A549 (cell line): ENCODE results near the gene PPRC1. TPM values are rescaled to one million over a fixed set of nuclear protein-coding genes. Genes with fewer than 3 reads are reported as not detected.

Experiments used
- ATAC-seq, 2 experiments: fragments of 200-7000 bp in 1 of 2; fragments of >200 bp in 1 of 2; cut with Nextera tagmentation in 1 of 2; cut with Tn5 transposase in 1 of 2; 3 replicates each; pipeline versions ENCODE4 v1.8.0 to v1.9.1; 2018 to 2020; ENCODE audit warnings: mild to moderate bottlenecking in 1 of 2, moderate library complexity in 1 of 2
- CTCF ChIA-PET: fragments of 300-600 bp; sonication (Branson Sonifier 250); formaldehyde crosslinking; extraction: SDS; loops from one replicate; lab custom pipeline; 2021; ENCODE audit warnings: antibody characterized with exemption, inconsistent platforms; lab: Yijun Ruan, JAX
- POLR2A ChIA-PET: fragments of 350-600 bp; formaldehyde crosslinking; extraction: SDS; loops from one replicate; lab custom pipeline; 2021; ENCODE audit warnings: antibody characterized with exemption, inconsistent platforms; lab: Yijun Ruan, JAX
- DNase-seq, 2 experiments: peaks; one replicate each; pipeline versions ENCODE4 v3.0.0 to v3.0.0-alpha.2; 2011 to 2016; ENCODE audit warnings: low read depth in 1 of 2, low spot score in 1 of 2
- FAIRE-seq: peaks from 2 replicates; lab custom pipeline; 2011; peaks lifted over from hg19 to GRCh38; lab: Jason Lieb, UNC
- H3K27ac ChIP-seq, 2 experiments: fragments of >200 bp; sonication (Bioruptor Twin); formaldehyde crosslinking; 3 replicates each; pipeline ENCODE4 v1.5.1; 2016 to 2017
- H3K4me1 ChIP-seq: fragments of >200 bp; sonication (Bioruptor Twin); formaldehyde crosslinking; 3 replicates; pipeline ENCODE4 v1.6.1; 2016
- H3K4me2 ChIP-seq: fragments of >200 bp; sonication (Bioruptor Twin); formaldehyde crosslinking; 3 replicates; pipeline ENCODE4 v1.6.1; 2016
- H3K4me3 ChIP-seq: fragments of >200 bp; sonication (Bioruptor Twin); formaldehyde crosslinking; 3 replicates; pipeline ENCODE4 v1.5.1; 2016
- H3K9me3 ChIP-seq: fragments of >200 bp; sonication (Bioruptor Twin); formaldehyde crosslinking; 3 replicates; pipeline ENCODE4 v1.6.1; 2016
- BHLHE40 ChIP-seq: IDR thresholded peaks from 2 replicates; pipeline ENCODE4 v1.6.1; 2012; ENCODE audit warnings: low read depth, low read length, inconsistent platforms
- CBX8 ChIP-seq: fragments of 200-600 bp; sonication (generic); IDR thresholded peaks from 2 replicates; pipeline ENCODE4 v1.6.1; 2016
- CEBPB ChIP-seq, 2 experiments: fragments of >200 bp in 1 of 2; sonication (Bioruptor Twin) in 1 of 2; formaldehyde crosslinking in 1 of 2; IDR thresholded peaks; 2 replicates each; pipeline ENCODE4 v1.6.1; 2012 to 2016
- CHD4 ChIP-seq: fragments of 200-600 bp; sonication (generic); IDR thresholded peaks from 2 replicates; pipeline ENCODE4 v1.6.1; 2016; ENCODE audit warnings: antibody characterized with exemption, mild to moderate bottlenecking, borderline replicate concordance
- EHF ChIP-seq: fragments of 250-450 bp; sonication (Bioruptor Pico); IDR thresholded peaks from 2 replicates; pipeline ENCODE4 v1.5.0; 2020; ENCODE audit warnings: mild to moderate bottlenecking
- EHMT2 ChIP-seq: fragments of 200-600 bp; sonication (generic); IDR thresholded peaks from 2 replicates; pipeline ENCODE4 v1.6.1; 2016; ENCODE audit warnings: antibody characterized with exemption, low read depth, mild to moderate bottlenecking, moderate library complexity
- EP300 ChIP-seq, 2 experiments: fragments of >200 bp; sonication (Bioruptor Twin); formaldehyde crosslinking; IDR thresholded peaks; 2 replicates in 1 of 2; 3 replicates in 1 of 2; pipeline ENCODE4 v1.6.1; 2016 to 2017
- ESRRA ChIP-seq: fragments of 150-350 bp; IDR thresholded peaks from 2 replicates; pipeline ENCODE4 v1.6.1; 2014; ENCODE audit warnings: mild to moderate bottlenecking, low read length, borderline replicate concordance
- FOSB ChIP-seq: fragments of 250-450 bp; sonication (Bioruptor Pico); IDR thresholded peaks from 2 replicates; pipeline ENCODE4 v1.5.0; 2020; ENCODE audit warnings: mild to moderate bottlenecking, moderate library complexity
- FOXS1 ChIP-seq: fragments of 250-450 bp; sonication (Bioruptor Pico); IDR thresholded peaks from 2 replicates; pipeline ENCODE4 v1.5.0; 2020; ENCODE audit warnings: mild to moderate bottlenecking, moderate library complexity
- GATA3 ChIP-seq: IDR thresholded peaks from 2 replicates; pipeline ENCODE4 v1.6.1; 2012; ENCODE audit warnings: borderline replicate concordance
- HDAC2 ChIP-seq: fragments of 200-600 bp; sonication (generic); IDR thresholded peaks from 2 replicates; pipeline ENCODE4 v1.6.1; 2016
- JUN ChIP-seq, 2 experiments: fragments of >200 bp; sonication (Bioruptor Twin); formaldehyde crosslinking; IDR thresholded peaks; 2 replicates in 1 of 2; 3 replicates in 1 of 2; pipeline ENCODE4 v1.6.1; 2016 to 2017
- JUNB ChIP-seq: fragments of >200 bp; sonication (Bioruptor Twin); formaldehyde crosslinking; IDR thresholded peaks from 2 replicates; pipeline ENCODE4 v1.6.1; 2016
- KDM1A ChIP-seq: fragments of 200-600 bp; sonication (generic); IDR thresholded peaks from 2 replicates; pipeline ENCODE4 v1.6.1; 2016; ENCODE audit warnings: low read depth, mild to moderate bottlenecking
- MAFK ChIP-seq: fragments of 450-650 bp; IDR thresholded peaks from 2 replicates; pipeline ENCODE4 v1.6.1; 2014; ENCODE audit not compliant: partially characterized antibody
- MAZ ChIP-seq: fragments of 150-350 bp; IDR thresholded peaks from 2 replicates; pipeline ENCODE4 v1.6.1; 2014; ENCODE audit warnings: antibody characterized with exemption, low read depth, low read length, borderline replicate concordance
- MYC ChIP-seq: IDR thresholded peaks from 2 replicates; pipeline ENCODE4 v1.6.1; 2012; ENCODE audit warnings: mild to moderate bottlenecking, inconsistent platforms, low read length, improper control_type of control experiment, borderline replicate concordance
- NFE2L2 ChIP-seq: fragments of 150-350 bp; conservative IDR thresholded peaks from 2 replicates; pipeline ENCODE4 v1.6.1; 2014; ENCODE audit warnings: low read length
- NPAS2 ChIP-seq: fragments of 250-450 bp; sonication (Bioruptor Pico); IDR thresholded peaks from 2 replicates; pipeline ENCODE4 v1.8.0; 2022; ENCODE audit warnings: mild to moderate bottlenecking, moderate library complexity, borderline replicate concordance
- NR3C1 ChIP-seq: fragments of >200 bp; sonication (Bioruptor Twin); formaldehyde crosslinking; IDR thresholded peaks from 3 replicates; pipeline ENCODE4 v1.6.1; 2017
- POLR2A ChIP-seq: IDR thresholded peaks from 2 replicates; pipeline ENCODE4 v1.6.1; 2012; ENCODE audit warnings: mild to moderate bottlenecking, low read length
- RARB ChIP-seq: fragments of 250-450 bp; sonication (Bioruptor Pico); IDR thresholded peaks from 2 replicates; pipeline ENCODE4 v1.8.0; 2021; ENCODE audit warnings: mild to moderate bottlenecking, moderate library complexity
- RCOR1 ChIP-seq: fragments of 150-350 bp; IDR thresholded peaks from 2 replicates; pipeline ENCODE4 v1.6.1; 2014; ENCODE audit warnings: antibody characterized with exemption, low read length, low read depth
- RFX5 ChIP-seq: fragments of 450-650 bp; IDR thresholded peaks from 2 replicates; pipeline ENCODE4 v1.7.1; 2014; ENCODE audit warnings: antibody characterized with exemption, mild to moderate bottlenecking, moderate library complexity
- RNF2 ChIP-seq: fragments of 200-600 bp; sonication (generic); IDR thresholded peaks from 2 replicates; pipeline ENCODE4 v1.6.1; 2016; ENCODE audit warnings: low read depth, mild to moderate bottlenecking, antibody characterized with exemption, moderate library complexity, borderline replicate concordance
- SMC3 ChIP-seq: fragments of >200 bp; sonication (Bioruptor Twin); formaldehyde crosslinking; IDR thresholded peaks from 3 replicates; pipeline ENCODE4 v1.6.1; 2018; ENCODE audit warnings: inconsistent platforms
- SREBF2 ChIP-seq: fragments of 450-650 bp; IDR thresholded peaks from 2 replicates; pipeline ENCODE4 v1.6.1; 2014; ENCODE audit warnings: mild to moderate bottlenecking, moderate library complexity
- TP53 ChIP-seq: fragments of 250-450 bp; sonication (Bioruptor Pico); IDR thresholded peaks from 2 replicates; pipeline ENCODE4 v1.5.0; 2021; ENCODE audit warnings: mild to moderate bottlenecking, moderate library complexity
- ZNF302 ChIP-seq: fragments of 250-450 bp; sonication (Bioruptor Pico); IDR thresholded peaks from 2 replicates; pipeline ENCODE4 v1.9.0; 2021; ENCODE audit warnings: inconsistent platforms, mild to moderate bottlenecking, moderate library complexity
- ZSCAN20 ChIP-seq: fragments of 250-450 bp; sonication (Bioruptor Pico); IDR thresholded peaks from 2 replicates; pipeline ENCODE4 v1.8.0; 2022; ENCODE audit warnings: mild to moderate bottlenecking, moderate library complexity
- WGBS: methylation state at CpG from one replicate; pipeline ENCODE4 v1.1.6; 2017; ENCODE audit errors: missing lambda C conversion rate; 5-methylcytosine and 5-hydroxymethylcytosine counted together
- polyA plus RNA-seq, 4 experiments: library from polyadenylated mRNA; depleted of rRNA in 3 of 4; stranded (reverse); fragments of >200 nt; fragmentation: RNase III in 1 of 4; extraction: RNeasy Plus Mini Kit Qiagen cat#74134 plus additional on column Dnase treatment in 1 of 4; gene quantifications; 2 replicates in 3 of 4; 3 replicates in 1 of 4; pipeline ENCODE4 v1.2.3, GENCODE V29; 2011 to 2017
- TF ChIP-seq, protein P1 (sequence below): fragments of 150-350 bp; IDR thresholded peaks from 2 replicates; pipeline ENCODE4 v1.6.1; 2014; ENCODE audit warnings: low read depth, mild to moderate bottlenecking, low read length
- TF ChIP-seq, protein P2 (sequence below): IDR thresholded peaks from 2 replicates; pipeline ENCODE4 v1.6.1; 2012
- TF ChIP-seq, protein P3 (sequence below): fragments of >200 bp; sonication (Bioruptor Twin); formaldehyde crosslinking; IDR thresholded peaks from 3 replicates; pipeline ENCODE4 v1.5.1; 2016
- TF ChIP-seq, protein P4 (sequence below): IDR thresholded peaks from 2 replicates; pipeline ENCODE4 v1.6.1; 2012

The PPRC1 gene
- polyA plus RNA-seq, 2 of the 4 experiments (the other 2 are of a cell fraction) = 27.0 to 44.1 TPM

DNA sequence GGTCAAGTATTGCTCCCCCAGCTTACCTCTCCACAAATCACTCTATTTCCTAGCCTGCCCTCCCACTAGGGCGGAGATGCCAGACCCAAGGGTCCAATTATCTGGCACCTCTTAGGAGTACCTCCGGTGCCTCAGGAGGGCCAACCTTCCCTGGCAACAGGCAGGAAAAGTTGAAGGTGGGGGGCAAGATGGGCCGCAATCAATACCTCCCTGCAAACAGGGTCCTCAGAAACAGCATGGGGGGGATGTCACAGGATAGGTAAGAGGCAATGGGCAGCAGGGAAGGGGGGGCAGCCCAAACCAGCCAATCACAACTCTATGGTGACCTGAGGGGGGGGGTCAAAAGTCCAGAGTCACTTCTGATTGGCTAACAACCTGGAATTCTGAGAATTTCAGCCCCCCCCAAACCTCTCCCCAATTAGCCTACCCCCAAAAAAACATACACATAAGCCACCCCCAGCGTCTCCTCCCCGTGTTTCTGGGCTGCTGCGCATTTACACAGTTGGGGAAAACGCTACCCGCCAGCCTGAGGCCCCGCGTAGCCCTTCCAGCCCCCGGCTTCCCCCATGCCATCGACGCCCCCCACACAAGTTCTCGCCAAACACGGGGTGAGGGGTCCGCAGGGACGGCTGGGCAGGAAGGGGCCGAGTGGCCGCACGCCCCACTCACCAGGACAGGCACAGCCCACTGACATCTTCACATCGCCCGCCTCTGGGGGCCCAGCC is 13.3 kb upstream of the PPRC1 start:
- CTCF ChIA-PET = interaction anchor here (0.9 to 3.5 kb wide), 4 partner anchors 9 to 50 kb away, joined by 4 to 15 read pairs (median 7); partner anchors contain the start of gene PPRC1
- ATAC-seq (peak; percentile 22 to 54; a peak in 4 of 6 replicates), DNase-seq (peak; percentile 70 to 84), FAIRE-seq (no peak)
- WGBS = 6% methylated on average over 9 of the region's 22 CpGs
- peak overlapping the region; percentile 97 for H3K4me2 ChIP-seq
- TF ChIP-seq RFX5 (peak; percentile 41; the same call in 1 of the 2 replicates), KDM1A (no peak)
- peak overlapping the region; percentile 85 to 98 for H3K27ac ChIP-seq
- no peaks in the 10 kb centered on the region for H3K9me3 ChIP-seq
- POLR2A ChIA-PET = interaction anchor here (0.9 to 1.0 kb wide), 2 partner anchors 8 to 33 kb away, joined by 3 to 4 read pairs; partner anchors contain the start of gene NOLC1
- peaks cover 57% of the 10 kb centered on the region for H3K4me1 ChIP-seq
- peak overlapping the region; percentile 97 for H3K4me3 ChIP-seq

DNA sequence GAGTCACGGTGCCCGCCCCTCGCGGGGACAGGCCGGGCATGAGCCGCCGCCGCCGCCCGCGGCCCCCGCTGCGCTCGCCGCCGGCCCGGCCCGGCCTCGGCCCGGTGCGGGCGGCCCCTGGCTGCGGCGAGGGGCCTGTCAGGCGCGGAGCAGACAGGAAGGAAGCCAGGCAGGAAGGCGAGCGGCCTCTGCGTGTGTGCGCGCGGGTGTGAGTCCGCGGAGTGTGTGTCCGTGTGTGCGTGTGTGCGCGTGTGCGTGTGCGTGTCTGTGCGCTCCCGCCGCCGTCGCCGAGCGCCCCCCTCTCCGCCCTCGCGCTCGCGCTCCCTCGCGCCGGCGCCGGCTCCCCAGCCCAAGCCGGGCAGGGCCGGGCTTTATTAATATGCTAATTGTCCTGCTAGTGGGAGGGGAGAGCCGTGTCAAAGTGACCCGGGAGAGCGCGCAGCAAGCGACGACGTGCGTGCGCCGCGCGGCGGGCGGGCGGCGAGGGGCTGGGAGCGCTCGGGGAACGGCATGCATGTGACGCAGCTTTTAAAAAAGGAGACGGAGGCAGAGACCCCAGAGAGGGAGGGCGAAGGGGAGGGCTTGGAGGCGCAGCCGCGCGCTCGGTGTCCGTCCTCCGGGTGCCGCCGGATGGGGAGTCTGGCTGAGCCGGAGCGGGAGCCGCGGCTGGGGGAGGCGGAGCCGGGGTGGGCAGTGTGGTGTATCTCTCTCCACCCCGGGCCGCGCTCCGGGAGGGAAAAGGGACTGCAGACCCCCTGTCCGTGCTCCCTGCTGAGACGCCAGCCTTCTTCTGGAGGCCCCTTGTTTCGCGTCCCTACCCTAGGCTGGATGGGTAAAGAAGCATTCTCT is 12.5 kb upstream of the PPRC1 start, which contains the start of gene LDB1:
Gene LDB1 (minus strand): TSS at position 227 of the 849 bp plus-strand sequence. CDS start 258 bp downstream, outside the sequence.
- Histone ChIP-seq H3K9me3 (no peaks in the 10 kb centered on the region), H3K4me2 (peak within 1 kb of the TSS; percentile 97), H3K4me1 (peaks cover 53% of the 10 kb centered on the region), H3K27ac (peak within 1 kb of the TSS; percentile 85 to 98), H3K4me3 (peak within 1 kb of the TSS; percentile 97)
- DNase-seq (peak; percentile 72 to 81), FAIRE-seq (no peak), ATAC-seq (peak; percentile 60 to 77)
- 3% methylated on average over 33 of the region's 104 CpGs for WGBS
- CTCF ChIA-PET = interaction anchor here (3.9 kb wide), 1 partner anchor 11 kb away, joined by 45 read pairs; the partner anchor contains the start of gene PPRC1
- POLR2A ChIA-PET = no interaction called here
- TF ChIP-seq RNF2 = no peak
- TF ChIP-seq HDAC2 = no peak
- TF ChIP-seq EHMT2 = no peak
- no peak for TF ChIP-seq ZSCAN20 (CRISPR knock-in tag)
- no peak for TF ChIP-seq FOSB (CRISPR knock-in tag)
- 0 out of 3 replicates have a peak, but pooled peaks have one; percentile 11 for TF ChIP-seq SMC3
- TF ChIP-seq CEBPB (IDR thresholded peaks at IDR 0.05) = no peak
- no peak for TF ChIP-seq JUNB
- TF ChIP-seq NFE2L2 = no peak
- no peak for TF ChIP-seq GATA3
- TF ChIP-seq EHF (CRISPR knock-in tag) = no peak
- no peak for TF ChIP-seq MAZ
- TF ChIP-seq BHLHE40 = no peak
- TF ChIP-seq, protein P1, sequence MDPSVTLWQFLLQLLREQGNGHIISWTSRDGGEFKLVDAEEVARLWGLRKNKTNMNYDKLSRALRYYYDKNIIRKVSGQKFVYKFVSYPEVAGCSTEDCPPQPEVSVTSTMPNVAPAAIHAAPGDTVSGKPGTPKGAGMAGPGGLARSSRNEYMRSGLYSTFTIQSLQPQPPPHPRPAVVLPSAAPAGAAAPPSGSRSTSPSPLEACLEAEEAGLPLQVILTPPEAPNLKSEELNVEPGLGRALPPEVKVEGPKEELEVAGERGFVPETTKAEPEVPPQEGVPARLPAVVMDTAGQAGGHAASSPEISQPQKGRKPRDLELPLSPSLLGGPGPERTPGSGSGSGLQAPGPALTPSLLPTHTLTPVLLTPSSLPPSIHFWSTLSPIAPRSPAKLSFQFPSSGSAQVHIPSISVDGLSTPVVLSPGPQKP = no peak
- no peak for TF ChIP-seq TP53 (CRISPR knock-in tag)
- no peak for TF ChIP-seq CBX8
- TF ChIP-seq JUN (IDR thresholded peaks at IDR 0.05) = no peak
- peak; percentile 62 for TF ChIP-seq POLR2A
- TF ChIP-seq, protein P2, sequence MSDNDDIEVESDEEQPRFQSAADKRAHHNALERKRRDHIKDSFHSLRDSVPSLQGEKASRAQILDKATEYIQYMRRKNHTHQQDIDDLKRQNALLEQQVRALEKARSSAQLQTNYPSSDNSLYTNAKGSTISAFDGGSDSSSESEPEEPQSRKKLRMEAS = peak; percentile 54
- TF ChIP-seq NR3C1 = no peak
- no peak for TF ChIP-seq RARB
- TF ChIP-seq, protein P3, sequence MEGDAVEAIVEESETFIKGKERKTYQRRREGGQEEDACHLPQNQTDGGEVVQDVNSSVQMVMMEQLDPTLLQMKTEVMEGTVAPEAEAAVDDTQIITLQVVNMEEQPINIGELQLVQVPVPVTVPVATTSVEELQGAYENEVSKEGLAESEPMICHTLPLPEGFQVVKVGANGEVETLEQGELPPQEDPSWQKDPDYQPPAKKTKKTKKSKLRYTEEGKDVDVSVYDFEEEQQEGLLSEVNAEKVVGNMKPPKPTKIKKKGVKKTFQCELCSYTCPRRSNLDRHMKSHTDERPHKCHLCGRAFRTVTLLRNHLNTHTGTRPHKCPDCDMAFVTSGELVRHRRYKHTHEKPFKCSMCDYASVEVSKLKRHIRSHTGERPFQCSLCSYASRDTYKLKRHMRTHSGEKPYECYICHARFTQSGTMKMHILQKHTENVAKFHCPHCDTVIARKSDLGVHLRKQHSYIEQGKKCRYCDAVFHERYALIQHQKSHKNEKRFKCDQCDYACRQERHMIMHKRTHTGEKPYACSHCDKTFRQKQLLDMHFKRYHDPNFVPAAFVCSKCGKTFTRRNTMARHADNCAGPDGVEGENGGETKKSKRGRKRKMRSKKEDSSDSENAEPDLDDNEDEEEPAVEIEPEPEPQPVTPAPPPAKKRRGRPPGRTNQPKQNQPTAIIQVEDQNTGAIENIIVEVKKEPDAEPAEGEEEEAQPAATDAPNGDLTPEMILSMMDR = peak; percentile 4; the same call in 1 of the 3 replicates
- no peak for TF ChIP-seq MYC
- TF ChIP-seq, protein P4, sequence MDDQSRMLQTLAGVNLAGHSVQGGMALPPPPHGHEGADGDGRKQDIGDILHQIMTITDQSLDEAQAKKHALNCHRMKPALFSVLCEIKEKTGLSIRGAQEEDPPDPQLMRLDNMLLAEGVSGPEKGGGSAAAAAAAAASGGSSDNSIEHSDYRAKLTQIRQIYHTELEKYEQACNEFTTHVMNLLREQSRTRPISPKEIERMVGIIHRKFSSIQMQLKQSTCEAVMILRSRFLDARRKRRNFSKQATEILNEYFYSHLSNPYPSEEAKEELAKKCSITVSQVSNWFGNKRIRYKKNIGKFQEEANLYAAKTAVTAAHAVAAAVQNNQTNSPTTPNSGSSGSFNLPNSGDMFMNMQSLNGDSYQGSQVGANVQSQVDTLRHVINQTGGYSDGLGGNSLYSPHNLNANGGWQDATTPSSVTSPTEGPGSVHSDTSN = 0 out of 2 replicates have a peak, but pooled peaks have one; percentile 42
- no peak for TF ChIP-seq ESRRA
- TF ChIP-seq NPAS2 (CRISPR knock-in tag) = no peak
- no peak for TF ChIP-seq FOXS1 (CRISPR knock-in tag)
- TF ChIP-seq EP300 (IDR thresholded peaks at IDR 0.05) = no peak
- TF ChIP-seq CHD4 = no peak
- TF ChIP-seq SREBF2 = no peak
- TF ChIP-seq ZNF302 (CRISPR knock-in tag) = no peak
- no peak for TF ChIP-seq RCOR1
- TF ChIP-seq MAFK = no peak
